RWPE1 (cell line): ENCODE data around the gene HDAC4.

Source experiments
- CTCF ChIA-PET: fragments of 350-600 bp; sonication (Branson Sonifier 250); formaldehyde crosslinking; extraction: SDS; loops from one replicate; lab custom pipeline; 2021; lab: Yijun Ruan, JAX
- POLR2A ChIA-PET: fragments of 400-600 bp; formaldehyde crosslinking; extraction: SDS; loops from one replicate; lab custom pipeline; 2020; ENCODE audit warnings: antibody characterized with exemption; ENCODE audit not compliant: low non-redundant PET; lab: Yijun Ruan, JAX
- DNase-seq: peaks from one replicate; pipeline ENCODE4 v3.0.0; 2012; ENCODE audit warnings: low spot score
- H3K27ac ChIP-seq: fragments of 450-650 bp; 2 replicates; pipeline ENCODE4 v1.5.1; 2017
- TF ChIP-seq, protein P1 (sequence below): fragments of 450-650 bp; conservative IDR thresholded peaks from 2 replicates; pipeline ENCODE4 v1.5.1; 2017; ENCODE audit warnings: low read depth, mild to moderate bottlenecking

The HDAC4 gene

DNA sequence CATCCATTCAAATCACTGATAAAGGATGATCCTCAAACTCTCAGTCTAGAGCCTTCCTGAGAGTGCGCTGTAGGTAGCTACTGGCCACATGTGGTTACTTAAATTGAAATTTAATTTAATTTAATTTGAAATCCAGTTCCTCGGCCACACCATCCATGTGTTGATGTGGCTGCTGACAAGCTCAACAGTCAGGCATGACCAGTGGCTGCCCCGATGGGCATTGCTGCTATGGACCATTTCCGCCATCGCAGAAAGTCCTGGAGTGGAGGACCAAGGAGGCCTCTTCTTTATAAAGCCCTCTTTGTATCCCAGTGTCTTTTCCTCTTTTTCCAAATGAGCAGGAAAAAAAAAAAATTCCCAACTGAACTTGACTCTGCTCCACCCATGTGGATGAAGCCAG, 100.6 kb downstream of the HDAC4 start:
- TF ChIP-seq, protein P1, sequence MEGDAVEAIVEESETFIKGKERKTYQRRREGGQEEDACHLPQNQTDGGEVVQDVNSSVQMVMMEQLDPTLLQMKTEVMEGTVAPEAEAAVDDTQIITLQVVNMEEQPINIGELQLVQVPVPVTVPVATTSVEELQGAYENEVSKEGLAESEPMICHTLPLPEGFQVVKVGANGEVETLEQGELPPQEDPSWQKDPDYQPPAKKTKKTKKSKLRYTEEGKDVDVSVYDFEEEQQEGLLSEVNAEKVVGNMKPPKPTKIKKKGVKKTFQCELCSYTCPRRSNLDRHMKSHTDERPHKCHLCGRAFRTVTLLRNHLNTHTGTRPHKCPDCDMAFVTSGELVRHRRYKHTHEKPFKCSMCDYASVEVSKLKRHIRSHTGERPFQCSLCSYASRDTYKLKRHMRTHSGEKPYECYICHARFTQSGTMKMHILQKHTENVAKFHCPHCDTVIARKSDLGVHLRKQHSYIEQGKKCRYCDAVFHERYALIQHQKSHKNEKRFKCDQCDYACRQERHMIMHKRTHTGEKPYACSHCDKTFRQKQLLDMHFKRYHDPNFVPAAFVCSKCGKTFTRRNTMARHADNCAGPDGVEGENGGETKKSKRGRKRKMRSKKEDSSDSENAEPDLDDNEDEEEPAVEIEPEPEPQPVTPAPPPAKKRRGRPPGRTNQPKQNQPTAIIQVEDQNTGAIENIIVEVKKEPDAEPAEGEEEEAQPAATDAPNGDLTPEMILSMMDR, result no peak
- DNase-seq, result no peak
- no peak overlapping the region for H3K27ac ChIP-seq
- CTCF ChIA-PET, result interaction anchor here (0.6 to 0.7 kb wide), 2 partner anchors 9 to 22 kb away, joined by 3 read pairs; no protein-coding TSS in a partner anchor
- POLR2A ChIA-PET, result no interaction called here

- no peak for DNase-seq
- ChIA-PET CTCF (interaction anchor here (0.6 kb wide), 1 partner anchor 23 kb away, joined by 3 read pairs; no protein-coding TSS in a partner anchor), POLR2A (no interaction called here)
- TF ChIP-seq, protein P1, result no peak
- no peak overlapping the region for H3K27ac ChIP-seq
Observed at GRCh38 chr2:239299218-239299939, 101.4 kb downstream of the HDAC4 start.

- CTCF ChIA-PET, result no interaction called here
- no peak overlapping the region for H3K27ac ChIP-seq
- TF ChIP-seq, protein P1, result no peak
- no peak for DNase-seq
- POLR2A ChIA-PET, result no interaction called here
Observed at GRCh38 chr2:239298116-239298804, 102.6 kb downstream of the HDAC4 start.

DNA sequence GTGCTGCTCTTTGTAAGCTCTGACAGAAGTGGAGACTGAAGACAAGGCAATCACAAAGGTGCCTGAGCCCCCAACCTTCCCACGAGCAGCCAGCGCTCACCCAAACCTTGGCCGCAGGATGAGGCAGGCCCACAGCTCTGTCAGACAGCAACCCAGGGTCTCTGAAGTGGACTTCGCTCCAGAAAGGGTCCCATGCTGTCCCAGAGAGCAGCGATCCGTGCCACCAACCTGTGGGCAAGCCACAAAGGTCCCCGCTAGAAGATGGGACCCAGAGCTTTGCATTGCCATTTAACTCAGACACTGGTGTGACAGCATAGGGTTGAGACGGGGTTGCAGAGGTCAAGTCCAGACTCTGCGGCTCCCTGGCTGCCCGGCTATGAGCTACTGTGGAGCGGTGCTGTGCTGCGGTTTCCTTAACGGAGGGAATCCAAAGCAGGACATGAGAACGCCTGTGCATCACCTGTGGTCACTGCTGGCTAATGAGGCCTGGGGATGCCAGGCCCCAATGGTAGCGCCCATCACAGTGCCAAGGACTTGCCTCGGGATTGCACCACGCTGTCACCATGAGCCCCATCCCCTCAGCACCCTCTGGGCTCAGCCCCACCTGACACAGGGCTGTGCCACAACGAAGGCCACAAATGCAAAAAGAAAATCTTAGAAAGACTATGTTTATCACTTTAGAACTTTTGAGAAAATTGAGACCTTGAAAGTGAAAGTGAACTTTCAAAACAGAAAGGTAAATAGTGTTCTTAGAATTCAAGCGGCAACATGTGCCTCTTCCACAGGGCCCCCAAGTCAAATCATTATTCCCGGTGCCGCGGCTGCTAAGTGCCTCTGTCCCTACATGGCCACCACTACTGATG, 103.4 kb downstream of the HDAC4 start:
- ChIA-PET CTCF (no interaction called here), POLR2A (no interaction called here)
- TF ChIP-seq, protein P1, result no peak
- no peak overlapping the region for H3K27ac ChIP-seq
- DNase-seq, result no peak

DNA sequence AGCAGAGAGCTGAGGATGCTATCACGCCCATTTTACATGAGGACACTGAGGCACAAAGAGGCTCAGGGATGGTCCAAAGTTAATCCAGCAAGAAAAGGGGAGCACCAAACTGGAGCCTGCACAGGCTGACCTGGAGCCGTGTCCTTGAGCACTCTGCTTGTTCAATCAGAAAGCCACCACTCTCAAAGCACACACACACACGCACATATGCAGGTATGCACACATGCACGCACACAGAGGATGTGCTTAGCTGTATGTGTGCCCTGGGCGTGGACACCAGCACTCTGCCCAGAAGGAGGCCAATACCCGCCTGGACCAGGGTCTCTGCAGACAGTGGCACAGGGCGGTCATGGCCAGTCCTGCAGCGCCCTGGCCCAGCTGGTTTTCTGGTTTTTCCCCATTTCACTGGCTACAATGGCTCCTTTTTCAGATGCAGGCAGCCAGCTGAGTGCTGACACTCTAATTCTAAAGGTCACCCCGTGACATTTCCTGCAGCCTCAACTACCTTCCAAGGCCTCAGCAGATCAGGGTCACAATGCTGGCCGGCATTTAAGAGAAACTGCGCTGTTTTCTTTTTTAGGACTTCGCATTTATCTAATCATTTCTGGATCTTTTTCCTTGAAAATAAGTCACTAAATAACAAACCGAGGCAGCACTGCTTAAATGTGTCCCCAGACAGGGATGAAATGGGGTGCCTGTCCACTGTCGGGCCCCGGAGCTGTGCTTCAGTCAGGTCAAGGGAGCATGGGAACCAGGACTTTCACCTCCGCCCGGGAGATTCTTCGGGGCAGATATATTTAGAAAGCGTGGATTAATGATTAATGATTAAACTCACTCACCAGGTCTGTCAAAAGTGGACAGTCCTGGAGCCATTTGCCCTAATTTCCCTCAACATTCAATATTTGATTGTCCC, 104.5 kb downstream of the HDAC4 start:
- no peak for DNase-seq
- no peak overlapping the region for H3K27ac ChIP-seq
- POLR2A ChIA-PET, result no interaction called here
- TF ChIP-seq, protein P1, result no peak
- CTCF ChIA-PET, result no interaction called here
